B cell (primary cell): ENCODE measurements around the gene DNAH2. TPM values are rescaled to one million over a fixed set of nuclear protein-coding genes. Genes with fewer than 3 reads are reported as not detected.

Experiments
- ATAC-seq: fragments of 200-7000 bp; cut with Tn5 transposase; one replicate; pipeline ENCODE4 v1.10.0; 2021; ENCODE audit warnings: low read depth, mild to moderate bottlenecking, moderate number of reproducible peaks, moderate library complexity
- CTCF ChIA-PET: fragments of 350-600 bp; sonication (Branson Sonifier 250); formaldehyde crosslinking; loops from one replicate; lab custom pipeline; 2021; ENCODE audit warnings: antibody characterized with exemption, inconsistent platforms; lab: Charles Lee
- POLR2A ChIA-PET: fragments of 350-600 bp; sonication (Branson Sonifier 250); formaldehyde crosslinking; loops from one replicate; lab custom pipeline; 2021; ENCODE audit warnings: antibody characterized with exemption; lab: Charles Lee
- DNase-seq: peaks from one replicate; pipeline ENCODE4 v3.0.0; 2013
- H2AFZ ChIP-seq: 2 replicates; pipeline ENCODE4 v1.6.1; 2012; ENCODE audit warnings: mild to moderate bottlenecking, low read depth, low read length; ENCODE audit not compliant: insufficient read depth, poor library complexity, severe bottlenecking
- H3K27ac ChIP-seq, 2 donors: 1 replicate in 1 of 2; 2 replicates in 1 of 2; pipeline ENCODE4 v1.5.1; 2012 to 2013; ENCODE audit warnings: low read length in 2 of 2, mild to moderate bottlenecking in 2 of 2, moderate library complexity in 1 of 2
- H3K27me3 ChIP-seq, 4 experiments: fragments of 200-600 bp in 1 of 4; sonication (generic) in 1 of 4; replicated peaks in 1 of 4; 1 replicate in 2 of 4; 2 replicates in 2 of 4; pipeline versions ENCODE4 v1.6.1 to v1.7.0; 2013 to 2016; ENCODE audit warnings: low read length in 3 of 4, mild to moderate bottlenecking in 2 of 4, mixed read lengths in 1 of 4, moderate library complexity in 1 of 4; ENCODE audit not compliant: insufficient read depth in 4 of 4, control insufficient read depth in 3 of 4; ENCODE audit errors: control extremely low read depth in 1 of 4
- H3K36me3 ChIP-seq, 2 experiments: replicated peaks in 1 of 2; 1 replicate in 1 of 2; 2 replicates in 1 of 2; pipeline versions ENCODE4 v1.6.1 to v1.7.1; 2013; ENCODE audit warnings: low read length in 1 of 2; ENCODE audit not compliant: insufficient read depth in 2 of 2, control insufficient read depth in 1 of 2; ENCODE audit errors: control extremely low read depth in 1 of 2, extremely low read depth in 1 of 2
- H3K4me1 ChIP-seq, 2 donors: fragments of 200-600 bp in 1 of 2; sonication (generic) in 1 of 2; 1 replicate in 1 of 2; 2 replicates in 1 of 2; pipeline versions ENCODE4 v1.5.1 to v1.6.1; 2013 to 2017; ENCODE audit warnings: low read length in 2 of 2; ENCODE audit not compliant: control insufficient read depth in 2 of 2, insufficient read depth in 2 of 2
- H3K4me2 ChIP-seq: replicated peaks from 2 replicates; pipeline ENCODE3; 2012; ENCODE audit warnings: mild to moderate bottlenecking, low read depth, low read length; ENCODE audit not compliant: poor library complexity, severe bottlenecking
- H3K4me3 ChIP-seq, 5 experiments: fragments of 200-600 bp in 1 of 5; sonication (generic) in 1 of 5; 1 replicate in 3 of 5; 2 replicates in 2 of 5; pipeline versions ENCODE4 v1.5.1 to v1.7.0; 2011 to 2016; ENCODE audit warnings: low read length in 4 of 5, mild to moderate bottlenecking in 4 of 5, low read depth in 2 of 5, control low read depth in 1 of 5, moderate library complexity in 1 of 5; ENCODE audit not compliant: insufficient read depth in 1 of 5; ENCODE audit errors: control extremely low read depth in 1 of 5, extremely low read depth in 1 of 5
- H3K79me2 ChIP-seq: fragments of 200-600 bp; sonication (generic); one replicate; pipeline ENCODE4 v1.6.0; 2016; ENCODE audit warnings: low read length; ENCODE audit not compliant: control insufficient read depth, insufficient read depth
- H3K9ac ChIP-seq: fragments of 200-600 bp; sonication (generic); 2 replicates; pipeline ENCODE4 v1.6.1; 2017; ENCODE audit warnings: mild to moderate bottlenecking, low read length, moderate library complexity
- H3K9me3 ChIP-seq, 3 donors: one replicate each; pipeline versions ENCODE4 v1.6.1 to v1.7.1; 2013; ENCODE audit warnings: low read length in 2 of 3; ENCODE audit not compliant: control insufficient read depth in 2 of 3, insufficient read depth in 1 of 3; ENCODE audit errors: control extremely low read depth in 1 of 3
- H4K20me1 ChIP-seq: 2 replicates; pipeline ENCODE4 v1.6.0; 2012; ENCODE audit warnings: mild to moderate bottlenecking, low read length; ENCODE audit not compliant: insufficient read depth, control insufficient read depth, poor library complexity, severe bottlenecking
- H3K27ac Mint-ChIP-seq: one replicate; pipeline ENCODE4 v1.8.0; 2021; ENCODE audit warnings: mixed read lengths
- H3K27me3 Mint-ChIP-seq: one replicate; pipeline ENCODE4 v1.8.0; 2021; ENCODE audit warnings: mixed read lengths
- H3K4me1 Mint-ChIP-seq: one replicate; pipeline ENCODE4 v1.8.0; 2021; ENCODE audit warnings: mixed read lengths
- H3K4me3 Mint-ChIP-seq: one replicate; pipeline ENCODE4 v1.8.0; 2021; ENCODE audit warnings: mixed read lengths
- H3K9me3 Mint-ChIP-seq: one replicate; pipeline ENCODE4 v1.8.0; 2022; ENCODE audit warnings: mixed read lengths; ENCODE audit not compliant: insufficient read depth
- EZH2 ChIP-seq: IDR thresholded peaks from 2 replicates; pipeline ENCODE4 v1.6.1; 2012; ENCODE audit warnings: borderline replicate concordance, low read depth, mild to moderate bottlenecking, moderate library complexity, low read length; ENCODE audit not compliant: insufficient read depth, poor library complexity, severe bottlenecking
- WGBS: methylation state at CpG from one replicate; pipeline ENCODE4 v1.1.5; 2013; ENCODE audit warnings: missing lambda C conversion rate; ENCODE audit not compliant: insufficient coverage; 5-methylcytosine and 5-hydroxymethylcytosine counted together
- intact Hi-C: fragments of 100-400 bp; cut with micrococcal nuclease; formaldehyde crosslinking; loops from one replicate; pipeline ENCODE4 v1.10.0; 2022
- polyA plus RNA-seq: library from polyadenylated mRNA; depleted of rRNA; stranded (reverse); fragments of >200 nt; gene quantifications from 2 replicates; pipeline ENCODE4 v1.2.3, GENCODE V29; 2012
- total RNA-seq, 2 donors: library from RNA; stranded (reverse); fragments of 120-200 nt in 1 of 2; gene quantifications; 1 replicate in 1 of 2; 2 replicates in 1 of 2; pipeline versions ENCODE4 v1.2.3 to v1.2.4, GENCODE V29; 2013 to 2022
- TF ChIP-seq, protein P1 (sequence below): fragments of 200-600 bp; IDR thresholded peaks from one replicate; pipeline ENCODE4 v1.8.0; 2022; ENCODE audit warnings: antibody characterized with exemption, mild to moderate bottlenecking

DNAH2 gene
- total and polyA plus RNA-seq, 2 donors (not counting 1 experiment from before 2014, with no cell fraction given): 0.03 TPM; not detected in 1

GRCh38 chr17:7841396-7841914 is 123.9 kb downstream of the DNAH2 start:
- Histone ChIP-seq H3K27ac (peak overlapping the region; percentile 100), H3K4me3 (peak overlapping the region; percentile 8 to 95 (median 84)), H3K9ac (peak overlapping the region; percentile 100), H3K79me2 (peaks cover 29% of the 10 kb centered on the region), H3K4me2 (peak overlapping the region; percentile 100), H3K4me1 (peaks cover 45 to 78% of the 10 kb centered on the region in 2 donors), H3K36me3 (peaks cover 0 to 6% of the 10 kb centered on the region in 2 experiments), H3K27me3 (no peaks in the 10 kb centered on the region), H2AFZ (no peak overlapping the region), H3K9me3 (peaks cover 0 to 4% (median 0%) of the 10 kb centered on the region in 3 donors), H4K20me1 (peaks cover 50% of the 10 kb centered on the region)
- peak overlapping the region; percentile 100 for H3K4me3 Mint-ChIP-seq
- POLR2A ChIA-PET: interaction anchor here (1.1 to 2.7 kb wide), 3 partner anchors 8 to 16 kb away, joined by 3 to 14 read pairs (median 4); partner anchors contain the start of genes CYB5D1, KDM6B and NAA38
- CTCF ChIA-PET: interaction anchor here (0.7 to 3.7 kb wide), 8 partner anchors 9 to 218 kb away, joined by 3 to 26 read pairs (median 6); partner anchors contain the start of genes CYB5D1 and NAA38
- intact Hi-C loops: loop anchor here (1.0 to 10.0 kb wide), 3 partner anchors 10 to 227 kb away; partner anchors contain the start of genes FXR2, TP53 and WRAP53
- 17% methylated on average over 22 of the region's 34 CpGs for WGBS
- peak; percentile 29 for ATAC-seq
- TF ChIP-seq EZH2: no peak
- TF ChIP-seq, protein P1, sequence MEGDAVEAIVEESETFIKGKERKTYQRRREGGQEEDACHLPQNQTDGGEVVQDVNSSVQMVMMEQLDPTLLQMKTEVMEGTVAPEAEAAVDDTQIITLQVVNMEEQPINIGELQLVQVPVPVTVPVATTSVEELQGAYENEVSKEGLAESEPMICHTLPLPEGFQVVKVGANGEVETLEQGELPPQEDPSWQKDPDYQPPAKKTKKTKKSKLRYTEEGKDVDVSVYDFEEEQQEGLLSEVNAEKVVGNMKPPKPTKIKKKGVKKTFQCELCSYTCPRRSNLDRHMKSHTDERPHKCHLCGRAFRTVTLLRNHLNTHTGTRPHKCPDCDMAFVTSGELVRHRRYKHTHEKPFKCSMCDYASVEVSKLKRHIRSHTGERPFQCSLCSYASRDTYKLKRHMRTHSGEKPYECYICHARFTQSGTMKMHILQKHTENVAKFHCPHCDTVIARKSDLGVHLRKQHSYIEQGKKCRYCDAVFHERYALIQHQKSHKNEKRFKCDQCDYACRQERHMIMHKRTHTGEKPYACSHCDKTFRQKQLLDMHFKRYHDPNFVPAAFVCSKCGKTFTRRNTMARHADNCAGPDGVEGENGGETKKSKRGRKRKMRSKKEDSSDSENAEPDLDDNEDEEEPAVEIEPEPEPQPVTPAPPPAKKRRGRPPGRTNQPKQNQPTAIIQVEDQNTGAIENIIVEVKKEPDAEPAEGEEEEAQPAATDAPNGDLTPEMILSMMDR: no peak
- H3K27ac Mint-ChIP-seq: peak overlapping the region; percentile 100
- peaks cover 62% of the 10 kb centered on the region for H3K4me1 Mint-ChIP-seq
- H3K9me3 Mint-ChIP-seq: no peaks in the 10 kb centered on the region
- H3K27me3 Mint-ChIP-seq: no peaks in the 10 kb centered on the region
- peak; percentile 95 for DNase-seq

DNA sequence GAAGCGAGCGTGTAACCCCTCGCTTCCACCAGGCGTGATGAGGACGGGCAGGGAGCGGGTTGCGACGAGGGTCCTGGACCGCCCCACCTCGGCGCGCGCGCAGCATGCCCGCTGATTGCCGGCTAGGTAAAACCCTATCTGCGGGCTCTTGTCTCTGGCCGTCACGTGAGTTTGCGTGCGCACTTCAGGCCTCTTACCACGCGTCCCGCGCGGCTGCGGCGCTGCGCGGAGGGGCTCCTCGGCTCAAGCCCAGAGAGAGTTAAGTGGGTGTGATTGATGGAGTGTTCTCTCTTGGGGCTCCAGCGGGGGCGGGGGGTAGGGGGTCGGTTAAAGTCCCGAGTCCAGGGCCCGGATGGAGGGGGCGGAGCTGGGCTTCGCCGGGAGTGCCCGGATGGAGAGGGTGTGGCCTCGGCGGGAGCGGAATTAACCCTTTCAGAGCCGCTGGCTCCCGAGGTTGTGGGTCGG is 124.4 kb downstream of the DNAH2 start:
- intact Hi-C loops: loop anchor here (1.0 to 10.0 kb wide), 5 partner anchors 9 to 405 kb away; partner anchors contain the start of genes FXR2, TP53 and WRAP53

More for the DNA sequence above, 124.4 kb downstream of the DNAH2 start:
- Histone ChIP-seq H3K27ac (peak overlapping the region; percentile 100), H3K4me2 (peak overlapping the region; percentile 100), H3K36me3 (peaks cover 0 to 11% of the 10 kb centered on the region in 2 experiments), H2AFZ (no peak overlapping the region), H3K4me3 (peak overlapping the region; percentile 27 to 95 (median 84)), H4K20me1 (peaks cover 49% of the 10 kb centered on the region), H3K79me2 (peaks cover 28% of the 10 kb centered on the region), H3K9ac (peak overlapping the region; percentile 100), H3K9me3 (no peaks in the 10 kb centered on the region), H3K4me1 (peaks cover 40 to 73% of the 10 kb centered on the region in 2 donors), H3K27me3 (no peaks in the 10 kb centered on the region)
- DNase-seq (peak; percentile 95), ATAC-seq (peak; percentile 14)
- Mint-ChIP-seq H3K27ac (peak overlapping the region; percentile 100), H3K27me3 (no peaks in the 10 kb centered on the region), H3K9me3 (no peaks in the 10 kb centered on the region), H3K4me1 (peaks cover 61% of the 10 kb centered on the region), H3K4me3 (peak overlapping the region; percentile 100)
- POLR2A ChIA-PET: interaction anchor here (0.6 to 2.7 kb wide), 5 partner anchors 8 to 359 kb away, joined by 3 to 14 read pairs (median 4); partner anchors contain the start of genes CYB5D1, KDM6B and NAA38
- under 1% methylated on average over 46 of the region's 46 CpGs for WGBS
- CTCF ChIA-PET: interaction anchor here (0.9 to 3.7 kb wide), 10 partner anchors 9 to 218 kb away, joined by 3 to 26 read pairs (median 4); partner anchors contain the start of genes CYB5D1, NAA38 and RNF227
- TF ChIP-seq EZH2: no peak
- TF ChIP-seq, protein P1: no peak
